Kasumi-1 (cell line): ENCODE data around the gene EFNA3.

Source experiments
- DNase-seq, 2 experiments: peaks; one replicate each; lab custom pipeline; 2025; lab: John Stamatoyannopoulos, UW

Gene EFNA3

GRCh38 chr1:155078469-155079209, at the start of gene EFNA3:
Gene EFNA3, plus strand, starts transcription at chr1:155078837. Its CDS starts 105 bp downstream, at chr1:155078942.
- DNase-seq: peak in 1 of 2 experiments; percentile 46

- DNase-seq: no peak
Observed at GRCh38 chr1:155029513-155030242, 49.0 kb upstream of the EFNA3 start.

GRCh38 chr1:155030243-155030795, 48.3 kb upstream of the EFNA3 start:
- no peak for DNase-seq

- no peak for DNase-seq
Observed at GRCh38 chr1:155030899-155031298, 47.7 kb upstream of the EFNA3 start.

GRCh38 chr1:155032886-155033285, 45.8 kb upstream of the EFNA3 start:
- no peak for DNase-seq

DNA sequence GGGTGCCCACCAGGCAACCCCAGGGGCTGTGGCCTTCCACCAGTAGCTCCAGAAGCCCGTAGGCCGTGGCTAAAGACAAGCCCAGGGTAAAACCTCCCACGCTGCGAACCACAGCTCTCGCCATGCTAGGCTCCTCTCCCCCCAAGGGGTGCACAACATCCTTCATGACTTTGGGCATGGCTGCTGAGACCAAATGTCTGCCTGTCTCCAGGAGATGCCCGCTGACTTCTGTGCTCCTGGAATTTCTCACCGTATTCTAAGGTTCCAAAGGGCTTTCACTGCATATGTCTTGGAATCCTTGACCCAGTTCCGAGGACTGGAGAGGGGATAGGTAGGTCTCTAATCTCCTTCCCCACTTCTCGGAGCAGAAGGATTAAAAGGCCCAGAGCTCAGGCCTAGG, 45.1 kb upstream of the EFNA3 start, which contains the start of the genes DCST1 and DCST2:
Gene DCST1, plus strand, starts transcription at position 301 of the 400 bp plus-strand sequence. CDS start 213 bp downstream, outside the sequence.
Gene DCST2, minus strand, starts transcription at position 258 of the 400 bp plus-strand sequence. Its CDS starts 80 bp downstream, at position 178.
- no peak for DNase-seq

DNA sequence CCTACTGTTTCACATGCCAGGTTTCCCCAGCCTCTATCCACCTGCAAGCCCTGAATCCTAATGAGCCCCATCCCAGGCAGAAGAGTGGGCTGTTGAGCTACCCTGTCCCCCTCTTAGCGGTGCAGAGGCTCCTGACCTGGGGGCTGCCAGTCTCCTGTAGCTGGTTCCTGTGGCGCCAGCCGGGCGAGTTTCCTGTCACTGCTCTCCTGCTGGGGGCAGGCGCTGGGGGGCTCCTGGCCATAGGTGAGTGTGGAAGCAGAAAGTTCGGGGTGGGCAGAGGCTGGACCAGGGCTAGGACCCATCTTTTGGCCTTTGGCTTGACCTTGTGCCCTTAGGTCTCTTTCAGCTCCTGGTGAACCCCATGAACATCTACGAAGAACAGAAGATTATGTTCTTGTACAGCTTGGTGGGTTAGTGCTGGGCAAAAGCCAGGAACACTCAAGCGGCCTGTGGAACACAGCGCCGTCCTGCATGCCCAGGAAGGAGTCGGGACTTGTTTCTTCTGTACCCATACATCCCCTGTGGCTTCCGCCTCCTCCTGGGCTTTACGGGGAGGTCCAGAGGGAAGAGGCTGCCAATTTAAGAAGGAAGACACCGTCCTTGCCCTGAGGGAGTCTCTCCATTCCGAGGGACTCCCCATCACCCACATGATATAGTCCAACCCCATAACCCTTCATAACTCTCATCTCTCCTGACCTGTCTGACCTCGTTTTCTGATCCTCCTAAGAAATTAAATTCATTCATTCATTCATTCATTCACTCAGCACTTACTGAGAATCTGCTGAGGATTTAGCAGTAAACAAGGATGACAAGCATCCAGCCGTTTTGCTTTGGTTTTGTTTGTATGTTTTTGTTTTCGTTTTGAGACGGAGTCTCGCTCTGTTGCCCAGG, 44.1 kb upstream of the EFNA3 start:
- no peak for DNase-seq

GRCh38 chr1:155035936-155036335, 42.7 kb upstream of the EFNA3 start:
- no peak for DNase-seq

GRCh38 chr1:155037043-155037442, 41.6 kb upstream of the EFNA3 start:
- peak in 1 of 2 experiments; percentile 20 for DNase-seq

DNA sequence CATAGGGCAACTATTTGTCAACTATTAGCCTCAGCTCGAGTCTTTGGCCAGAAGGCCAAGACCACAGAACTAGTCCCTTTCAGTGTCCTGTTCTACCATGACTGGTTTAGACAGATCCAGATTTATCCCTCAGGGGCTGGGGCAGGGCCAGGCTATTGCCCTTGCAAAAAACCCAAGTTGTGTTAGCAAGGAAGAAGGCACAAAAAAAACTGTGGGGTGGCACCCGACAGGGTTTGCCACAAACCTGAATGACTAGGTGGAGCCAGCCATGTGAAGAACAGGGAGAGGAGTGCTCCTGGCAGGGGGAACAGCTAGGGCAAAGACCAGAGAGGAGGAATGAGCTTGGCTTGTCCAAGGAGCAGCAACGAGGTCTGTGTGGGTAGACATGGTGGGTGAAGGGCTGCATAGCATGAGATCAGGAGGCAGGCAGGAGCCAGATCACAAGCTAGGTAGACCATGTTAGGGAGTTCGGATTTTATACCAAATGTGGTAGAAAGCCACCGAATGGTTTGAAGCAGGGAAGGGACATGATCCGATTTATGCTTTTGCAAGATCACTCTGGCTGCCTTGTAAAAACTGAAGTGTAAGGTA, 40.7 kb upstream of the EFNA3 start:
- DNase-seq: no peak

DNA sequence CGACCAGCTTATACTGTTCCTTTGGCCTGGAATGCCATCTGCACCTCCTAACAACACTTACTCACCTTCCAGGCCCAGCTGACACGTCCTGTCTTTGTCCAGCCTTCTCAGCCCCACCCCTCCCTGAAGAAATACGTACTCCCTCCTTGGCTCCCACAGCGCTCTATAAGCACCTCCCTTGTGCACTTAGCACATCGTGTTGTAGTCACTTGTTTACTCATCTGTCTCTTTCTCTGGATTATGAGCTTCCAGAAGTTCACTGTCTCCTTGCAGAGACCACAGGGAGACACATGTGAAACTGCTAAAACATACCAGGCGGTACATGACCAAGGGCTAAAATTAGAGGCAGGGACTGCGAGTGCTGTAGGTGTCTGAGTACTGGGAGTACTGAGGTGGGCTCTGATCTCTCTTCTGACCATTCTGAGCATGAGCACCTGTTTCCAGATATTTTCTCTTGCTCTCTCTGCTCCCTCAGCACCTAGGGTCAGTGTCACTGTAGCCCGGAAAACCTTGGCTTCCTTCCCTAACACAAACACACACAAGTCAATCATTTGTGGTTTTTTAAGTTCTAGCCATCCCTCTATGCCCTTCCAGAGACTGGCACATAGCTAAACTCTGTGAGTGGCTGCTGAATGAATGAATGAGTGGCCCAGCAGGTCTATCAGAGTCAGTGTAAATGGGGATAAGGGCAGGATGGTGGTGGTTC, 39.9 kb upstream of the EFNA3 start:
- no peak for DNase-seq

DNA sequence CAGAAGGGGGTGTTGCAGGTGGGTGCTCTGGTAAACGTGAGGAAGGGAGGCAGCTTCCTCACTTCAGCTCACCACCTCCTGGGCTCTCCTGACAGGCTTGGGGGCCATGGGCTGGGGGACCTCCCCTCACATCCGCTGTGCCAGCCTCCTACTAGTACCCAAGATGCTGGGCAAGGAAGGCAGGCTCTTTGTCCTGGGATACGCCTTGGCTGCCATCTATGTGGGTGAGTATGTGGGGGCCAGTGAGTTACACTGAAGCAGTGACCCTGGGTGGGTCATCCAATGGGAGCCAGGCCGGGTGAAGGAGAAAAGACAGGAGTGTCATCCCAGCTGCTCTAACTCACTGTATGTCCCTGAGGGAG, 39.3 kb upstream of the EFNA3 start:
- no peak for DNase-seq

DNA sequence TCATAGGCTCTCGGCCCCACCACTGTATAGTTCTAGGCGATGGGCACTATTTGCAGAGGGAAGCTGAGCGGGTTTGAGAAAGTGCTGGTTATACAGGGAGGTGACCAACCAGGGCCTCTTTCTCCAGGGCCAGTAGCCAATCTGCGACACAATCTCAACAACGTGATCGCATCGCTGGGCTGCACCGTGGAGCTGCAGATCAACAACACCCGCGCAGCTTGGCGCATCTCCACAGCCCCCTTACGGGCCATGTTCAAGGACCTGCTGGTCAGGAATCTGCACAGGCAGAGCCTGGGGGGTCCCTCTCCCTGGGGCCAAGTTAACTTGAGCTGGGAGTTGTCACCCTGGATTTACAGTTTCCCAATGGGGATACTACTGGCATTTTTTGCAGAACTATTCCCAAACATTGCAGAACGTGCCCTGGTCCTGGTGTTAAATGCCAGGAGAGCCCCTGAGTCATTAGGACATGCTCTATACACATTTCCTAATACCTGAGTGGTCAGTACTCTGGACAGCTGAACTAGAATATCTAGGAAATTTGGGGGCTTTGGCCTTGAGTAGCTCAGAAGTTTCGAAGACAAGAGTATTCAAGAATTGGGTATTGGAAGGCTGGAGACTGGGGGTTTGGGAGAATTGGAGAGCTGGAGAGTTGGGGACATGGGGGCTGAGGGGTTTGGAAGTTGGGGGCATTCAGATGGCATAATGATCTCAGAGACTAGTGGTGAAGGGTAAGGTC, 38.1 kb upstream of the EFNA3 start:
- no peak for DNase-seq

- no peak for DNase-seq
Observed at GRCh38 chr1:155042789-155043188, 35.8 kb upstream of the EFNA3 start.

DNA sequence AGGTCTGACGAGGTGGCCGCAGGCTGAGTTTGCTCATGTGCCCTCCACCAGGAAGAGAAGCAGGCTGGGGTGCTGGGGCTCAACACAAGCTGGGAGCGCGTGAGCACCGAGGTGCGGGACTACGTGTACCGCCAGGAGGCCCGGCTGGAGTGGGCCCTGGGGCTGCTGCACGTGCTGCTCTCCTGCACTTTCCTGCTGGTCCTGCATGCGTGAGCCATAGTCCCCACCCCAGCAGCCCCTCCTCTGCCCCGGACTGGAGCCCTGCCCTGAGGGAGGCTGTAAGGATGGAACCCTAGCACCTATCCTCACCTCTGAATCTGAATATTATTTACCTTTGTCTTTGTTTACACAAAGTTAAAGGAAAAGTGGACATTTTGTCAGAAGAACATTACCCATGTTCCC, 35.3 kb upstream of the EFNA3 start:
- DNase-seq: no peak

- DNase-seq: no peak
Observed at GRCh38 chr1:155043793-155044192, 34.8 kb upstream of the EFNA3 start.

GRCh38 chr1:155044365-155044764, 34.3 kb upstream of the EFNA3 start:
- DNase-seq: no peak

- peak; percentile 82 to 85 for DNase-seq
Observed at GRCh38 chr1:155044812-155045657, 33.6 kb upstream of the EFNA3 start.
